RKO (cell line): ENCODE data around the gene HOMER1.

Experiments used
- DNase-seq: peaks from one replicate; pipeline ENCODE4 v3.0.0-alpha.2; 2016; ENCODE audit warnings: low spot score

HOMER1 gene

GRCh38 chr5:79489773-79490172, 24.2 kb downstream of the HOMER1 start:
- DNase-seq, result no peak

GRCh38 chr5:79488775-79489174, 25.2 kb downstream of the HOMER1 start:
- no peak for DNase-seq

GRCh38 chr5:79488058-79488457, 25.9 kb downstream of the HOMER1 start:
- DNase-seq, result no peak

GRCh38 chr5:79487251-79487650, 26.7 kb downstream of the HOMER1 start:
- DNase-seq, result no peak

- DNase-seq, result no peak
These were observed 27.8 kb downstream of the HOMER1 start for GRCh38 chr5:79486116-79486515.

- DNase-seq, result no peak
These were observed 29.2 kb downstream of the HOMER1 start for GRCh38 chr5:79484731-79485130.

- DNase-seq, result no peak
These were observed 32.4 kb downstream of the HOMER1 start for GRCh38 chr5:79481574-79481973.

- DNase-seq, result no peak
These were observed 32.9 kb downstream of the HOMER1 start for GRCh38 chr5:79480991-79481390.

- DNase-seq, result no peak
These were observed 38.8 kb downstream of the HOMER1 start for GRCh38 chr5:79475152-79475466.

- DNase-seq, result no peak
These were observed 39.4 kb downstream of the HOMER1 start for GRCh38 chr5:79474367-79475151.

- DNase-seq, result no peak
These were observed 42.4 kb downstream of the HOMER1 start for GRCh38 chr5:79471556-79471955.

- peak; percentile 61 for DNase-seq
These were observed 49.1 kb downstream of the HOMER1 start for GRCh38 chr5:79464695-79465332.

GRCh38 chr5:79464278-79464677, 49.7 kb downstream of the HOMER1 start:
- DNase-seq, result no peak

- DNase-seq, result no peak
These were observed 54.3 kb downstream of the HOMER1 start for GRCh38 chr5:79459626-79460025.

- no peak for DNase-seq
These were observed 56.9 kb downstream of the HOMER1 start for GRCh38 chr5:79456890-79457583.

GRCh38 chr5:79456400-79456799, 57.5 kb downstream of the HOMER1 start:
- no peak for DNase-seq

GRCh38 chr5:79454043-79454442, 59.9 kb downstream of the HOMER1 start:
- no peak for DNase-seq

- DNase-seq, result no peak
These were observed 65.6 kb downstream of the HOMER1 start for GRCh38 chr5:79448336-79448735.

GRCh38 chr5:79436821-79437220, 77.1 kb downstream of the HOMER1 start:
- no peak for DNase-seq

GRCh38 chr5:79436224-79436623, 77.7 kb downstream of the HOMER1 start:
- peak; percentile 7 for DNase-seq

GRCh38 chr5:79430196-79430595, 83.7 kb downstream of the HOMER1 start:
- no peak for DNase-seq

GRCh38 chr5:79423296-79423695, 90.6 kb downstream of the HOMER1 start:
- DNase-seq, result no peak

- no peak for DNase-seq
These were observed 93.7 kb downstream of the HOMER1 start for GRCh38 chr5:79420248-79420647.
